Ureter (tissue), 1 donor: Measurements from ENCODE around the gene NT5C3B. TPM values are rescaled to one million over a fixed set of nuclear protein-coding genes. Genes with fewer than 3 reads are reported as not detected.
"Not testable (repeated sequence)": the region's sequence is repeated elsewhere in the genome, so short reads cannot be mapped to it uniquely, and the experiment has no call there.

Experiments
- DNase-seq: peaks from one replicate; pipeline ENCODE4 v3.0.0-alpha.2; 2020; ENCODE audit warnings: low spot score
- total RNA-seq: library from RNA; stranded (reverse); gene quantifications from one replicate; pipeline ENCODE4 v1.2.4, GENCODE V29; 2023
- donor health status: DM: yes; HTN: yes; CAD: no.

Gene NT5C3B
- total RNA-seq, 1 donor from 2014 or later: 36.3 TPM

DNA sequence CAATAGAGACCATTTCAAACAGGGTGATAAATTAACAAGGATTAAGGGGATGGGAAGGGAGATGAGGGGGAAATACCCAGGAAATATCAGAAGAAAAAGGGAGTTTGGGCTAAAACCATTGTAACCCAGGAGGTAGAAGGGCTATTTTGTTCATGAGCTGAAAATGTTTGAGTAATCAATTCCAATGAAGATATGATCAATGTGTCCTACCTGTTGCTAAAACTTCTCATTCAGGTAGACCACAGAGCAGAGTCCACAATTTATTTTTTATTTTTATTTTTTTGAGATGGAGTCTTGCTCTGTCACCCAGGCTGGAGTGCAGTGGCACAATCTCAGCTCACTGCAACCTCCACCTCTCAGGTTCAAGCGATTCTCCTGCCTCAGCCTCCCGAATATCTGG is 3.4 kb upstream of the NT5C3B start:
- not testable (repeated sequence) for DNase-seq

DNA sequence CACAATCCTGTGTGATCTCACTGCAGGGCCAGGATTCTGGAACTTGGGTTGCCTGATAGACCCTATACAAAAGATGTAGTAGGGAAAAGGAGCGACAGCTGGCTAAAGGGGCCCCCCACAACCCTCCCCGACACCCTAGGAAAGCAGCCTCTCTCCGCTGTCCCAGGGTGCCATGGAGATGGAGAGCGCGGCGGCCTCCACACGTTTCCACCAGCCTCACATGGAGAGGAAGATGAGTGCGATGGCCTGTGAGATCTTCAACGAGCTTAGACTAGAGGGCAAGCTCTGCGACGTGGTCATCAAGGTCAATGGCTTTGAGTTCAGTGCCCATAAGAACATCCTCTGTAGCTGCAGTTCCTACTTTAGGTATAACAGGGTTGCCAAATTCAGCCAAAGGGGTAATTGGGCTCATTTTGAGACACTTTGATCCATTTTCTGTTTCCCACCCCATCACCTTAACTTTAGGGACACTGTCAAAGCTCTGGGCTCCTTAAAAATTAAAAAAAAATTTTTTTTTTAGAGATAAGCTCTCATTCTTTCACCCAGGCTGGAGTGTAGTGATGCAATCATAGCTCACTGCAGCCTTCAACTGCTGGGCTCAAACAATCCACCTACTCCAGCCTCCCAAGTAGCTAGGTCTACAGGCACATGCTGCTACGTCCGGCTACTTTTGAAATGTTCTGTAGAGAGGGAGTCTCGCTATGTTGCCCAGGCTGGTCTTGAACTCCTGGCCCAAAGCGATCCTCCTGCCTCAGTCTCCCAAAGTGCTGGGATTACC is 1.9 kb upstream of the NT5C3B start, which contains the start of gene KLHL10:
Gene KLHL10 (plus strand): TSS at position 65 of the 778 bp plus-strand sequence. CDS start 108 bp downstream, at position 173.
- DNase-seq: no peak

DNA sequence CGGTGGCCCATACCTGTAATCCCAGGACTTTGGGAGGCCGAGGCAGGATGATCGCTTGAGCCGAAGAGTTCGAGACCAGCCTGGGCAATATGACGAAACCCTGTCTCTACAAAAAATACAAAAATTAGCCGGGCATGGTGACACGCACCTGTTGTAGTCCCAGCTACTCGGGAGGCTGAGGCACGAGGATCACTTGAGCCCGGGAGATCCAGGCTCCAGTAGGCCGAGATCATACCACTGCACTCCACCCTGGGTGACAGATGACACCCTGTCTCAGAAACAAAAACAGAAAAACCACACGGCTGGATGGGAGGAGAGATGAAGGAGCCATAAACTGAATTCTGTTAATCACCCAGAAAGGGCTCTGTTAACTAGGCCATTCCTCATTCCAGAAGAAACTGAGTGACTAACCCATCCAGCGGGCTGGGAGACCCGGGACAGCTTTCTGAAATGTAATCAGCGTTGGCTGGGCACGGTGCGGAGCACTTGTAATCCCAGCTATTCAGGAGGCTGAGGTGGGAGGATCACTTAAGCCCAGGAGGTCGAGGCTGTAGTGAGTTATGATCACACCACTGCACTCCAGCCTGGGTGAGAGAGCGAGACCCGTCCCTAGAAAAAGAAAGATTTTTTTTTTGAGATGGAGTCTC is 641 bp upstream of the NT5C3B start:
- DNase-seq: no peak

DNA sequence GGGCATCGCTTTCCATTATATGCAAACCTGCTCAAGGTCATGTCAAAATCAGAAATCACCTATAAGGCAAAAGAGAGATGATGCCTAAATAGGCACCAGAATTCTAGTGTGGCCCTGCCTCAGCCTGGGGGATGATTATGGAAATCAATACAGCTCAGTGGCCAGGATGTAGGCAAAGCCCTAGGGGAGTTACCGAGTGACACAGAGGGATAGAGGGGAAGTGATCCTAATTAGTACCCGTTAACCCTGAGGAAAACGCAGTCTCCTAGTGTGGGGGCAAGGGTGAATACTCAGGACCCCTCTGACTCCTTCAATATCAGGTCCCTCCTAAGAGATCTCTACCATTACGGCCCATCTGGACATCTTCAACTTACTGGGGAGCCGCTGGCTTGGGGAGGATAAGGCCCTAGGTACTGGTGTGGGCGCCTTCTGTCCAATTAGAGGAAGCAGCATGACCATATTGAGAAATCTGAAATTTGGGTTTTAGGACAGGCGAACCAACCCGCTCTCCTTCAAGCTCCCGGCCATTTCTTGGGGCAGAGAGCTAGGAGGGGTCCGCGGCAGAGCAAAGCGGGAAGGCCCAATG is 725 bp downstream of the NT5C3B start:
- DNase-seq: no peak

DNA sequence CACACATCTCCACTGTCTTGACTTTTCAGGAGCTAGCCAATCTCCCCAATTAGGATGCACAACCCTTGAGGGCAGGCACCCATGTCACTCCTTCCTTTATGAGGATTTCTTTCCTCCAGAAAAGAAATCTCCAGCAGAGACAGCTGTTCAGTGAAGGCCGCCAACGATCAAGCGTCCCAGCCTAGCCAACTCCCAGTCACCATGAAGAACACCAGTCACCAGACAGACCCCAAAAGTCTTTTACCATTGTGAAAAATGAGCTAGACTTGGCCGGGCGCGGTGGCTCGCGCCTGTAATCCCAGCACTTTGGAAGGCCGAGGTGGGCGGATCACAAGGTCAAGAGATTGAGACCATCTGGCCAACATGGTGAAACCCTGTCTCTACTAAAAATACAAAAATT is 6.1 kb downstream of the NT5C3B start:
- DNase-seq: not testable (repeated sequence)

DNA sequence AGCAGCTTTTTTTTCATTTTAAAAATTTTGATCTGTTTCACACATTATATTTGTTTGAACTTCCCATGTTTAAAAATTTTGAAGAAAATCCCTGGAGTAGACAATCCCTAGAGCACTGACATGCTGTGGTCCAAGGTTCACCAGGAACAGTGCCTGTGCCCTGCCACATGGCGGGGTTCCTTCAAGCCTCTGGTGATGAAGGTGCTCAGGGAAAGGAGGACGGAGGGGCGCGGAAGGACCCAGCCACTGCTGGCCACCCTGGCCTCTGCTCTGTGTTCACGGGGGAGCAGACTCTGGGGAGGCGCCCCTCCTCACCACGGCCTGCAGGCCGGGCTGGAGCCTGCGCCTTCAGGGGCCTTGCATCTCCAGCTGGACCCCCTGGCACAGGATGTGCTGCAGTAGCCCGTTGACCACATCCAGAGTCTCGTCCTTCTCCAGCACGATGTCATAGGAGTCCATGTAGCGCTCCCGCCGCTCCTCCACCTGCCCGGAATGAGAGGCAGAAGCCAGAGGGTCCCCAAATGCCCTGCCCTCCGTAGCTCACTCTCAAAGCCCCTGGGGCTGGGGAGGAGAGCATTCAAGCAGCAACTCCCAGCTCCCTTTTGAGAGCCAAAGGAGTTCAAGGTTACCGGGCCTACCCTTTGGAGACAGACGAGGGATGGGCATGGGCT is 10.7 kb downstream of the NT5C3B start:
- no peak for DNase-seq

DNA sequence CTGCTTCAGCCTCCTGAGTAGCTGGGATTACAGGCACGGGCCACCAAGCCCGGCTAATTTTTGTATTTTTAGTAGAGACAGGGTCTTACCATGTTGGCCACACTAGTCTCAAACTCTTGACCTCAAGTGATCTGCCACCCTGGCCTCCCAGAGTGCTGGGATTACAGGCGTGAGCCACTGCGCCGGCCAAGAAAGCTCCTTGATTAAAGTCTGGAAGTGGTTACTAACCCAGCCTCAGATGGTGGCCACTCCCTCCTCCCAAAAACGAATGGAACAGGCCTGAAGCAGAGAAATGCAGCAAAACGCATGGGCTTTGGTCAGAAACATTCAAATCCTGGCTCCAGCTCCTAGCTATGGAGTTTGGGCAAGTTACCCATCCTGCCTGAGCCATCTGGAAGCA is 11.9 kb downstream of the NT5C3B start:
- DNase-seq: no peak

DNA sequence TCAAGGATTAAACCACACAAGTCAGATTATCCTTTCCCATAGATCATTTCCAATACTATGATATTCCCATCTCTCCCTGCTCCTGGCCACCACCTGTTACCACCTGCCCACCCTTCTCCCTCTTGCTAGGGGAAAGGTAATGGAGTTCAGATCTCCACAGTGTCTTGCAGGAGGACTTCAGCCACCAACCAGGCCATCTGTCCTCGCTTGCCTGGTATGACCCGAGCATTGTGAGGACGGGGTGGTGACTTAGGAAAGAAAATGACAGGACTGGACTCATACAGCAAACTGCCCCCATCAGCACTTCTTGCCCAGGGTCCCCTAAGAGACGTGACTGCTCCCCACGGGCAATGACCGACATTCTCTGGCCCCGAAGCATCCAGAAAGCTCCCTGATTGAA is 12.5 kb downstream of the NT5C3B start:
- DNase-seq: no peak

DNA sequence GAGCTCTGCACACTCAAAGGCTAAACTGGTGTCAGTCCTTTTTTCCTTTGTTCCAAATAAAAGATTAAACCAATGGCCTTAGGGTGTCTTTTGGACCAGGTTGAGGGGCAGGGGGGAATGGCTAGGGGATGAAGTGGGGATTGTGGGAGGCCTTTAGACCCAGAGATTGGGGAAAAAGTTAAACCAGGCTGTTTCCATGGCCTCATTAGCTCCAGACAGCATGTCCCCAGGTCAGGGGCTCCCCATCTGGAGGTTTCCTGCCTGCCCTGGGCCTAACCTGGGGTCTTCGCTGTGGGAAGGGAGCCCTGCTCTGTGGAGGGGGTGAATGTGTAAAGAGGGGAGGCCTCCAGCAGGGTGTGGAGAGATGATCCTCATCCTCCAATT is 12.9 kb downstream of the NT5C3B start:
- no peak for DNase-seq

DNA sequence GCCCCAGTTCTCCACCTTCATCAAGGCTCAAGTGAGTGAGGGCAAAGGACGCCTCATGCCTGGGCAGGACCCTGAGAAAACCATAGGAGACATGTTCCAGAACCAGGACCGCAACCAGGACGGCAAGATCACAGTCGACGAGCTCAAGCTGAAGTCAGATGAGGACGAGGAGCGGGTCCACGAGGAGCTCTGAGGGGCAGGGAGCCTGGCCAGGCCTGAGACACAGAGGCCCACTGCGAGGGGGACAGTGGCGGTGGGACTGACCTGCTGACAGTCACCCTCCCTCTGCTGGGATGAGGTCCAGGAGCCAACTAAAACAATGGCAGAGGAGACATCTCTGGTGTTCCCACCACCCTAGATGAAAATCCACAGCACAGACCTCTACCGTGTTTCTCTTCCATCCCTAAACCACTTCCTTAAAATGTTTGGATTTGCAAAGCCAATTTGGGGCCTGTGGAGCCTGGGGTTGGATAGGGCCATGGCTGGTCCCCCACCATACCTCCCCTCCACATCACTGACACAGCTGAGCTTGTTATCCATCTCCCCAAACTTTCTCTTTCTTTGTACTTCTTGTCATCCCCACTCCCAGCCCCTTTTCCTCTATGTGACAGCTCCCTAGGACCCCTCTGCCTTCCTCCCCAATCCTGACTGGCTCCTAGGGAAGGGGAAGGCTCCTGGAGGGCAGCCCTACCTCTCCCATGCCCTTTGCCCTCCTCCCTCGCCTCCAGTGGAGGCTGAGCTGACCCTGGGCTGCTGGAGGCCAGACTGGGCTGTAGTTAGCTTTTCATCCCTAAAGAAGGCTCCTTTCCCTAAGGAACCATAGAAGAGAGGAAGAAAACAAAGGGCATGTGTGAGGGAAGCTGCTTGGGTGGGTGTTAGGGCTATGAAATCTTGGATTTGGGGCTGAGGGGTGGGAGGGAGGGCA is 13.6 kb downstream of the NT5C3B start:
- DNase-seq: no peak

DNA sequence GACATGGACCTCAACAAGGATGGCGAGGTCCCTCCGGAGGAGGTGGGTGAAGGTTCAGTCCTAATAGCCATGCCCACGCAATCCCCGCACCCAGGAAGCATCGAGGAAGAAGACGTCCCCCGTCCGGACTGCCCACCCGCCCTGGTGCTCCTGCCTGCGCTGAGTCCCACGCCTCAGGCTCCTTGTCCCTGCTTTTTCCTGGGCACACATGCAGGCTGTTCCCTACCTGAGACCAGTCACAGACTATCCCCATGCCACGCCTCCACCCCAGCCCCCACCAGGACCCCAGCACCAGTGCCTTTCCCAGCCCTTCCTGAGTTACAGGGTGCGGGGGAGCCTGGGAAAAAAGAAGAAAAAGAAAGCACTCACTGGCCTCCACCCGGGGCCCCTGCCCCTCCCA is 14.3 kb downstream of the NT5C3B start:
- no peak for DNase-seq

DNA sequence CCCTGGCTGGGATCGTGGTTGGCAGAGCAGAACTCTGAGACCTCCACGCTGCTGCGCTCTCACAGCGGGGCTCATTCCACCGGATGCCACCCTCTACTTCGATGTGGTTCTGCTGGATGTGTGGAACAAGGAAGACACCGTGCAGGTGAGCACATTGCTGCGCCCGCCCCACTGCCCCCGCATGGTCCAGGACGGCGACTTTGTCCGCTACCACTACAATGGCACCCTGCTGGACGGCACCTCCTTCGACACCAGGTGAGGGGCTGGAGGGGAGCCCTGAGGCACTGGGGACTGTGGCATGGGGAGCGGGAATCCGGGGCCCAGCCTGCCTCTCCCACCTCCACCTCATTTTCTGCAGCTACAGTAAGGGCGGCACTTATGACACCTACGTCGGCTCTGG is 18.0 kb downstream of the NT5C3B start:
- no peak for DNase-seq

DNA sequence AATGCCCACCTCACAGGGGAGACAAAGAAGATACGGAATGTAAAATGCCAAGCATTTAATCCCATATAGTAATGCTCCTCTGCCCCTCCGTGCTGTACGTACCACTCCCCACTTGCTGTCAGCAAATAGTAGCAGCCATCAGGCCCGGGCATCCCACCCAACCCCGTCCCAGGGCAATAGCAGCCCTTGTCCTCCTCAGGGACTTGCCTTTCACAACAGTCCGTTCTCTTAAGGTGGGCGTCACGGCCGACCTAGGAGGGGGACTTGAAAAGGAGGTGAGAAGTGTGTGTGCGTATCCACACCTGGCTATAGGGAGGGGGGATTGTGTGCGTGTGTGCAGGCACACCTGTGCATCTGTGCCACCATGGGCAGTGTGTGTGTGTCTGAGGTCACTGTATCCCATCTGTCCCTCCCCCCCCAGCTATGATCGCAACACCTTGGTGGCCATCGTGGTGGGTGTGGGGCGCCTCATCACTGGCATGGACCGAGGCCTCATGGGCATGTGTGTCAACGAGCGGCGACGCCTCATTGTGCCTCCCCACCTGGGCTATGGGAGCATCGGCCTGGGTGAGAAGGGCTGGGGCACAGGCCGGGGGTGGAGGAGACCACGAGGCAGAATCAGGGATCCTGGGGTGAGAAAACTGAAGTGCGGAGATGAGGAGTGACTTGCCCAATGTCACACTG is 19.3 kb downstream of the NT5C3B start:
- DNase-seq: no peak

DNA sequence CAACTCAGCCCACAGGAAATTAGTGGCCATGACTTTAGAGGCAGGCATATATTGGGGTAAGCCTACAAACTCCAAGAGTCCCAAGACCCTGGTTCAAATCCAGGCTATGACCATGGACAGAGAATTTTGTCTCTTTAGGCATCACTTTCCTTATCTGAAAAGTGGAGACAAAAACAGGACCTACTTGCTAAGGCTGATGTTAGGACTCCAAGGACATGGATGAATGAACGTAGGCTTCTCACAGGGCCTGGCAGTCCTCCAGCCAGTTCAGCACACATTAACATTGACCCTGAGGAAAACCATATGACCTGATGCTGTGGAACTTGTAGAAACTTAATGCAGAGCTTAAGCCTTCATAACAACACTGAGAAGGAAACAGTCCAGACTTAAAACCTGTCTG is 21.8 kb downstream of the NT5C3B start:
- no peak for DNase-seq

DNA sequence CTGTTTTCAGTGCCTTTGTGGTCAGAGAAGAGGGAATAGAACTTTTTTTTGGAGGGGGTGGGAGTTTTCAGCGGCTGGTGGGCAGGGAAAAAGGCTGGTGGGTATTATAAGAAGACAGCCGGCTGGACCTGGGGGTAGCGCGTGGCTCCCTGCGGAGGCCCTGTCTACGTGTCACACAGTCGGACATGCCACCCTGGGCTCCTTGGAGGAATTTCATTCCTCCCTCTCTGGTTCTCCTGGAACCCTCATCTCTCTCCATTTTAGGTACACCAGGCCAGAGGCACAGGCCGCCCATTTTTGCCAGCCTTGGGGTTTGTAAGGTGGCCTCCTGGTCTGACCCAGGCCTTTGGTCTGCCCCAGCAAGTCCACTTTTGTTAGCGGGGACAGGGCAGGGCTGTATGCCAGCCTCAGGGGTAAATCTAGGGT is 22.3 kb downstream of the NT5C3B start:
- DNase-seq: no peak

DNA sequence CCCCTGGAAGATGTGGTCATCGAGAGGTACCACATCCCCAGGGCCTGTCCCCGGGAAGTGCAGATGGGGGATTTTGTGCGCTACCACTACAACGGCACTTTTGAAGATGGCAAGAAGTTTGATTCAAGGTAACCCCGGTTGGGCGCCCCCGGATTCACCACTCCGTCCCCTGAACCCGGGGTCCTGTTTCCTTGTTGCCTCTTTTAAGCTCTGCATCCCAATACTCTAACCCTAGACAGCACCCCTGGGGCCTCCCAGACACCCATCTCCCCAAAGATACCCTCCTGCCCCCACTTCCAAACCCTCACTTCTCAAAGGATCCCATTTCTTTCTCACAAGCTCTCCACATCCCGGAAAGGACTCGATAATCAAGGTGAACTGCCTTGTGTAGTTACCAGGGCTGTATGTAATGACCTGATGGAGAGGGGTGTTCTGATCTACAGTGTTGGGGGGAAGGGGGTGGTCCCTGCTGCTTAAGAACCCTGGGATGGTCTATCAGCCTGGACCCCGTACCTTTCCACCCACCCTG is 22.8 kb downstream of the NT5C3B start:
- DNase-seq: no peak

DNA sequence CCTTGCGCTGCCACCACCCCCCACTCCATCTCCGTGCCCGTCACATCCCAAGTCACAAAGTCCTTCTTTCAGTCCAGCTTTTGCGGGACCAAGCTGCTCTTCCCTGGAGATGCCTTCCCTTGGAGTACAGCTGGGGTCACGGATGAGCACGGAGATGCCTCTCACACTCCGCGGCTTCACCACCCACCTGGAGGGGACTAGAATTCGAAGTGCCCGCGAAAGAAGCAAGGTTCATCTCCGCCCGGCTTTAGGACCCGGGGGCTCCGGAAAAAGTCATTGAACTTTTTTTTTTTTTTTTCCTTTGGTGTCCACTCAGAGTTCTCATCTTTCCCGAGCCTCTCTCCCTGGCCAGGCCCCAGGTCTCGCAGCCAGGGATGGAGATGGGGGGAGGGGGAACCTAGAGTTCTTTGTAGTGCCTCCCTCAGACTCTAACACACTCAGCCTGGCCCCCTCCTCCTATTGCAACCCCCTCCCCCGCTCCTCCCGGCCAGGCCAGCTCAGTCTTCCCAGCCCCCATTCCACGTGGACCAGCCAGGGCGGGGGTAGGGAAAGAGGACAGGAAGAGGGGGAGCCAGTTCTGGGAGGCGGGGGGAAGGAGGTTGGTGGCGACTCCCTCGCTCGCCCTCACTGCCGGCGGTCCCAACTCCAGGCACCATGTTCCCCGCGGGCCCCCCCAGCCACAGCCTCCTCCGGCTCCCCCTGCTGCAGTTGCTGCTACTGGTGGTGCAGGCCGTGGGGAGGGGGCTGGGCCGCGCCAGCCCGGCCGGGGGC is 23.5 kb downstream of the NT5C3B start, which contains the start of gene FKBP10:
Gene FKBP10 (plus strand): TSS at position 624 of the 771 bp plus-strand sequence. CDS start 31 bp downstream, at position 655.
- DNase-seq: peak; percentile 70

DNA sequence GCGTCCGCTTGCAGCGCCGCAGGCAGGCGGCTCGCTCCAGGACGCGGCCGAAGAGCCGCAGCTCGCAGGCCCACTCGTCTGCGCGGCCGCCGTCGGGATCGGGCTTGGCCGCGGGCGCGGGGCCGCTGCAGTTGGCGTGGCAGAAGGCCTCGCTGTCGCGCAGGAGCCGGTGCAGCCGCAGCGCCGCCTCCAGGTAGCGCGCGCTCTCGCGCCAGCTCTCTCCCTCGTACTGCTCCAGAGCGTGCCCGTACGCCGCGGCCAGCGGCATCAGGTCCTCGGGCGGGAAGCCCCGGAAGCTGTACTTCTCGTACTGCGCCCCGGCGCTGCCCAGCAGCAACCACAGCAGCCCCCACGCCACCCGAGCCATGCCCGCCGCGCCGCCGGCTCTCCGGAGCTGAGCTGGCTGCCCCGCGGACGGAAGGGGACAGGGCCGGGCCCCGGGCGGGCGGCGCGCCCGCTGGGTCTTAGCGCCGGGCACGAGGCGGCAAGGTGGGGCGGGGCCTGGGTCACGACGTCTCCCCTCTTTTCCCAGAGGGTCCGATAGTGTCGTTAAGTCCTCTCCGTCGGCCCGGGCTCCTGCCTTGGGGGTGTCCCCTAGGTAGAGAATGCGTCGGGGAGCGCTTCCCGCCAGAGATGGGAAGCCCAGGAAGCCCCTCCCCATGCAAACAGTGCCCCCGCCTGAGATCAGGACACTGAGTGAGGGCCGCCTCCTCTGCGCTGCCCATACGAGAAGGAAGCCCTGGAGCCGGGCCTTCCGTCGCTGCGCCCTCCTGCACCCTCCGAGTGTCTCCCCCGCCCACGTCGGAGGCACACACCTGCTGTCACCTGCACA is 24.3 kb downstream of the NT5C3B start, which contains the start of gene P3H4:
Gene P3H4 (minus strand): TSS at position 401 of the 832 bp plus-strand sequence. CDS start 34 bp downstream, at position 367.
- DNase-seq: peak; percentile 80
